ENCODE results near the gene GCG. TPM values are rescaled to one million over a fixed set of nuclear protein-coding genes. Genes with fewer than 3 reads are reported as not detected.

The GCG gene
- total RNA-seq, 1 donor from 2014 or later, result not detected

DNA sequence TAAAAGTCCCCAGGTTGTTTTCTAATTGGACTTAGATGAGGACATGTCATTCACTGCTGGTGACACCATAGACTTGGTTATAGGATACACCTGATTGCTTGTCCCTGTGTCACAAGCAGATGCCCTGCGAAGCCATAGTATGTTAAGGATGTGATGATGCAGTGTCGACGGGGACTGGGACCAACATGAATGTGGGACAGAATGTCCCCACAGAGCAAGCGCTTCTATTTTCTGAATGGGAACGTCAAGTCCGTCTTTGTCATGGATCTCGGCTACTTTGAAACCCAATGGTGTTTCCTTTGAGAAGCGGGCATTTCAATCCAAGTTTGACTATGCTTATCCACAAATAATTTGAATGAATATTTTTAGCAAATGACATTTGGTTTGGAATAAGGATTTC, 2.1 kb downstream of the GCG start:
- DNase-seq (ENCODE audit: low read depth in 2 of 2), result no peak

- no peak for DNase-seq (ENCODE audit: low read depth in 2 of 2)
Observed at GRCh38 chr2:162149466-162149865, 2.6 kb downstream of the GCG start.

GRCh38 chr2:162148956-162149355, 3.1 kb downstream of the GCG start:
- DNase-seq (ENCODE audit: low read depth in 2 of 2), result no peak

DNA sequence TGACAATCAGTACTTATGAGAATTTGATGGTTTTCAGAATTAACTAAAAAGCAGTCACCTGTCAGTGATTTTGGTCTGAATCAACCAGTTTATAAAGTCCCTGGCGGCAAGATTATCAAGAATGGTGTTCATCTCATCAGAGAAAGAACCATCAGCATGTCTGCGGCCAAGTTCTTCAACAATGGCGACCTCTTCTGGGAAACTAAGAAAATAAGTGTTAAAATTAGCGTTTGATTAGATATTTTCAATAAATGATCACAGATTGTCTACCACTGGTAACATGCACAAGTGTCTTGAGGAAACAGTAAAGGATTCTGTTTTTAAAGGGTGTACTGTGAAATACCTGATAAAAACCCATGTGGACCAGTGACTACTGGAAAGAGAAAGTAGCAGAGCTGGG, 8.1 kb downstream of the GCG start:
- no peak for DNase-seq (ENCODE audit: low read depth in 2 of 2)

GRCh38 chr2:162138310-162138709, 13.7 kb downstream of the GCG start:
- no peak for DNase-seq (ENCODE audit: low read depth in 2 of 2)

GRCh38 chr2:162127422-162127821, 24.6 kb downstream of the GCG start:
- no peak for DNase-seq (ENCODE audit: low read depth in 2 of 2)

DNA sequence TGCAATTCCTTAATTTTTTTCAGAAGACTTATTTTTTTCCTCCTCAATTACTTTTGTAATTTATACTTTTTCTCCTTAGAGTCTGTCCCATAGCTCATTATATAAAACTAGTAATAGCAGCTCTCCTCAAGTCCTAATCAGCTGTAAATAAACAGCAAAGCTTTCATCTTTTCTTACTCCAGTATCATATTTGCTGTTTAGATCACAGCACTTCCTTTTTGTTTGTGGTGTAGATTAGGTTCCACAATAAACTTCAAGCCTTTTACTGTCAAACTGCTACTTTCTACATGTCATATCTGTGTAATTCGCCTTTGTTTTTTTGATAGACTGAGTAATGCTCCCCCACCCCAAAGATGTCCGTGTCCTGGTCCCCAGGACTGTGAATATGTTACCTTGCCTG, 25.5 kb downstream of the GCG start:
- DNase-seq (ENCODE audit: low read depth in 2 of 2), result no peak

GRCh38 chr2:162126111-162126519, 25.9 kb downstream of the GCG start:
- peak in 1 of 2 donors; percentile 82 for DNase-seq (ENCODE audit: low read depth in 2 of 2)

DNA sequence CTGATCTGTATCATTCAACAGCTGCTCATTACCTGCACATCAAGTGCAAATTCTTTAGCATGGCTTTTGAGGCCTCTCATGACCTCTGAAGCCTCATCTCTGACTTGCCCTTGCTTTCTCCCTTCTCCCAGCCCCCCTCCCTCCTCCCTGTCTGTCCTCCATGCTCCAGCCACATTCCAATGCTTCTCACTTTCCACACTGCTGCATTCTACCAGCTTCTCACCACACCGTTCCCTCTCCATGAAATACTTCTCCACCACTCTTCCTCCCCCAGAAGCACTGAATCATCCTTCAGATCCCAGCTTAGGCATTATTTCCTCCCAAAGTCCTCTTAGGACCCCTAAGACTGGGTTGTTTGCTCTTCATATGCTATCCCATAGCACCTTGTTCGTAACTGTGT, 26.9 kb downstream of the GCG start:
- DNase-seq (ENCODE audit: low read depth in 2 of 2), result no peak

- peak; percentile 71 to 80 for DNase-seq (ENCODE audit: low read depth in 2 of 2)
Observed at GRCh38 chr2:162123806-162124758, 28.0 kb downstream of the GCG start.

- DNase-seq (ENCODE audit: low read depth in 2 of 2), result peak in 1 of 2 donors; percentile 42
Observed at GRCh38 chr2:162118166-162119031, 33.6 kb downstream of the GCG start.

DNA sequence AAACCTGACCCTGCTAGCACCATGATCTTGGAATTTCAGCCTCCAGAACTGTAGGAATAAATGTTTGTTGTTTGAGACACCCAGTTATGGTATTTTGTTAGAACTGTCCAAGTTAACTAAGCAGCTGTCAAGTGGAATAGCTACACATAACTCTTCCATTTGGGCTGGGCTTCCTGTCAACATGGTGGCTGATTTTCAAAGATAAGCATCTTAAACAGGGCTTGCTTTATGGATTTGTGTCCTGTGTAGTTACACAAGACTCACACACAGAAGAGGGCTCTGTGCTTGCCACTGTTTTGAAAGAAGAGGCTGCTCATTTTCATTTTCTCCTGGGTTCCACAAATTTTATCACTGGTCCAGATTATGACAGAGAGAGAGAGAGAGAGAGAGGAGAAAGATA, 35.7 kb downstream of the GCG start:
- no peak for DNase-seq (ENCODE audit: low read depth in 2 of 2)

GRCh38 chr2:162115076-162115475, 37.0 kb downstream of the GCG start:
- no peak for DNase-seq (ENCODE audit: low read depth in 2 of 2)

DNA sequence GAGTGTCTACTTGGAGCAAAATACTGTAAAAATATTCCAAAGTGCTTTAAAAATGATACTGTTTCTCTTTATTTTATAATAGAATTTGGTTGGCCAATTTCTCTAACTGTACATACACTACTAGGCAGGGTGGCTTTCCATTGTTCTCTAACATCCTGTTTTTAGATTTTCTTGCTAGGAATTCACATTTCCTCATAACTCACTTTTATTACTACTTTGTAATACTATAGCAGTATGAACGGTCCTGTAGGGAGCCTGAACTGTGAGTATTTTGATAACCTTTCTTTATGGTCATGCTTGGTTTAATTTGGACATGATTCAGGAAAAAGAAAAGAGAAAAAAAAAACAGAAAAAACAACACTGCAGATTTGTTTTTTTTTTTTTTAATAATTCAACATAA, 37.8 kb downstream of the GCG start:
- peak; percentile 73 to 94 for DNase-seq (ENCODE audit: low read depth in 2 of 2)

DNA sequence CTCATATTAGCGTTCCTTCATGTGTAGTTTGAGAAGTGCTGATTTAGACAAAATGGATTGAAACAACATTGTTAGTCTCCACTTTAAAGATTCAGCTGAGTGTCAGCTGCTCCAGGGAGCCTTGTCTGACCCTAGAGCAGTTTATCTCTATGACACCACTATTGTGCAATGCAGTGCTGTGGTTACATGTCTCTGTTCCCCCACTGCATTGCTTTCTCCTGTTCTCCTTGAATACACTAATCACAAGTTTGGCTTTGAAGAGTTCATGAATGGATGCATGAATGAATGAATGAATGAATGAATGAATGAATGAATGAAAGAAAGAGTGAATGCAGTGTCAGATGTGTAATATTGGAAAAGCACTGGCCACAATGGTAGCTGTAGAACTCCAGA, 38.3 kb downstream of the GCG start:
- DNase-seq (ENCODE audit: low read depth in 2 of 2), result peak; percentile 68 to 75

GRCh38 chr2:162113088-162113775, 38.8 kb downstream of the GCG start:
- DNase-seq (ENCODE audit: low read depth in 2 of 2), result no peak

DNA sequence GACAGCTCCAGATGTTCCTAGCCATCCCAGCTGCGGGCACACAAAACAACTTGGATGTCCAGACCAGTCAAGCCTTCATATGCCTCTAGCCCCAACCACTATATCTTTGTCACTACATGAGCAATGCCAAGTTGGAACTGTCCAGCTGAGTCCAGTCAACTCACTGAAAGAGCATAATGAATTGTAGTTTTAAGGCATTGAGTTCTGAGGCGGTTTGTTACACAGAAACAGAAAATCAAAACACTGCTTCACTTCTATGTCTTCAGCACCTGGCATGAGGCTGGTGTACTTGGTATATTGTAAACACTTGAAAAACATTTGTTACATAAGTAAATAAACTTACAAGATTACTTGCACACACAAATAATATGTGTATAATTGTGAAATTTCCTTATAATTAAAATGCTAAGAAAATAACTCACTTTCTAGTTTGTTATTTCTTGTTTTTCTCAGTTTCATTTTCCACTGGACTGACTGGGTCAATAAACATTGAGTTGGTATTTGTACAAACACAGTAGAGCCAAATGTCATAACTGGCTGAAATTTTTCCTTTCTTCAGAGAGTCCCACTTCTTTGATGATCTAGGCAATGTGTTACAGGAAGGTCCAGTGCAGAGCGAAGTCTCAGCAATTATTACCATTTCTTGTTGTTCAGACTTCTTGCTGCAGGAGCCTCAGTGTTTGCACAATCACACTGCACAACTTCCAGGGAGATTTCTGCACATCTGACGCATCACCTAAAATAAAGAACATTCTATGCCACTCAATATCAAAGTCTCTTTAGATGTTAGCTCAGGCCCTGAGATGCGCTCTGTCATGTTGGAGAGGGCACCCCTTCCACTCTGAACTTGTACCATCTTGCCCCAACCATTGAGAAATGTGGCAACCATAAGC, 39.8 kb downstream of the GCG start:
- DNase-seq (ENCODE audit: low read depth in 2 of 2), result peak in 1 of 2 donors; percentile 32

DNA sequence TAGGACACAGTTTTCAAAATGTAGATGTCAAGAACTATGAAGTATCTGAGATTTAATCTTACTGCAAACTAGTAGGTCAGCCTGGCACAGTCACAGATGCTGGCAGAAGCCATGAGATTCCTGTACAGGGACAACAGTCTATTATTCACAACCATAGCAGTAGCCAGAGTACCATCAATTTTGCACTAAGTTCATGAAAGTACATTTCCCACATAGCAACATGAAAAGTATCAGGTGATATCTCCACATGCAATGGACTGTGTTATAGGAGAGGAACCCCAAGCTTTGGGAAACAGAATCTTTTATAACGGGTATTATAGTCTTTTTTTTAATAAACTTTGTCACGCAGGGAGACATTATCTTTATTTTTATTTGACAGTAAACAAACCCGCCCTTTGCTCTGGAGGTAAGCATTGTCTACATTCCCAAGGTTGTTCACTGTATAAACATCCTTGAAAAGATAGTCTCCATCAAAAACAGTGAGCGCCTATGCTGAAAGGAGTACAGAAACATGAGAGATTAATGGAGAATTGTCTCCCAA, 44.6 kb downstream of the GCG start:
- DNase-seq (ENCODE audit: low read depth in 2 of 2), result no peak

- DNase-seq (ENCODE audit: low read depth in 2 of 2), result no peak
Observed at GRCh38 chr2:162106746-162107145, 45.3 kb downstream of the GCG start.

- DNase-seq (ENCODE audit: low read depth in 2 of 2), result no peak
Observed at GRCh38 chr2:162106146-162106551, 45.9 kb downstream of the GCG start.
